WTC11 (cell line): ENCODE measurements around the gene SEPSECS. TPM values are rescaled to one million over a fixed set of nuclear protein-coding genes. Genes with fewer than 3 reads are reported as not detected.

Experiments
- ATAC-seq: fragments of 200-7000 bp; cut with Tn5 transposase; 2 replicates; pipeline ENCODE4 v1.10.0; 2021; ENCODE audit warnings: mild to moderate bottlenecking, moderate library complexity
- Bru-seq: library from RNA; stranded (reverse); fragments of 400-500 nt; gene quantifications from one replicate; lab custom pipeline; 2021; lab: Mats Ljungman, UMichigan
- CTCF ChIA-PET: fragments of 300-600 bp; sonication (Branson Sonifier 250); formaldehyde crosslinking; loops from one replicate; lab custom pipeline; 2021; ENCODE audit warnings: antibody characterized with exemption; lab: Charles Lee
- POLR2A ChIA-PET: fragments of 350-600 bp; sonication (Branson Sonifier 250); formaldehyde crosslinking; loops from one replicate; lab custom pipeline; 2021; ENCODE audit warnings: antibody characterized with exemption; lab: Charles Lee
- DNase-seq: peaks from one replicate; pipeline ENCODE4 v3.0.0; 2021; ENCODE audit warnings: low spot score
- H3K27ac Mint-ChIP-seq: 2 replicates; pipeline ENCODE4 v1.8.0; 2021; ENCODE audit warnings: mixed read lengths
- H3K27me3 Mint-ChIP-seq: 2 replicates; pipeline ENCODE4 v1.8.0; 2021; ENCODE audit warnings: low read depth, mild to moderate bottlenecking, moderate library complexity, mixed read lengths
- H3K36me3 Mint-ChIP-seq: 2 replicates; pipeline ENCODE4 v1.8.0; 2021; ENCODE audit warnings: mixed read lengths
- H3K4me1 Mint-ChIP-seq: 2 replicates; pipeline ENCODE4 v1.8.0; 2022; ENCODE audit warnings: mixed read lengths
- H3K4me3 Mint-ChIP-seq: 2 replicates; pipeline ENCODE4 v1.8.0; 2021; ENCODE audit warnings: mild to moderate bottlenecking, moderate library complexity, mixed read lengths
- H3K9me3 Mint-ChIP-seq: 2 replicates; pipeline ENCODE4 v1.8.0; 2021; ENCODE audit warnings: mixed read lengths
- AR ChIP-seq: fragments of 250-450 bp; sonication (Bioruptor Pico); IDR thresholded peaks from 2 replicates; pipeline ENCODE4 v1.9.0; 2021; ENCODE audit warnings: mild to moderate bottlenecking
- ARID4B ChIP-seq: sonication (generic); formaldehyde crosslinking; IDR thresholded peaks from 2 replicates; pipeline ENCODE4 v1.8.0; 2023; ENCODE audit warnings: missing genetic modification reagents, mild to moderate bottlenecking, borderline replicate concordance
- ATF1 ChIP-seq: sonication (generic); formaldehyde crosslinking; IDR thresholded peaks from 2 replicates; pipeline ENCODE4 v1.8.1; 2023; ENCODE audit warnings: mild to moderate bottlenecking, moderate library complexity, missing genetic modification reagents
- ATF3 ChIP-seq: sonication (generic); formaldehyde crosslinking; conservative IDR thresholded peaks from 2 replicates; pipeline ENCODE4 v1.8.1; 2022; ENCODE audit warnings: mild to moderate bottlenecking, missing genetic modification reagents
- CREB1 ChIP-seq: sonication (generic); formaldehyde crosslinking; IDR thresholded peaks from 2 replicates; pipeline ENCODE4 v1.8.0; 2023; ENCODE audit warnings: mild to moderate bottlenecking, missing genetic modification reagents
- JUN ChIP-seq: sonication (generic); formaldehyde crosslinking; IDR thresholded peaks from 2 replicates; pipeline ENCODE4 v1.8.0; 2023; ENCODE audit warnings: mild to moderate bottlenecking, missing genetic modification reagents
- MXD4 ChIP-seq: fragments of 250-450 bp; sonication (Bioruptor Pico); IDR thresholded peaks from 2 replicates; pipeline ENCODE4 v1.8.0; 2021; ENCODE audit warnings: mild to moderate bottlenecking, moderate library complexity, borderline replicate concordance
- NR2C2 ChIP-seq: sonication (generic); formaldehyde crosslinking; IDR thresholded peaks from 2 replicates; pipeline ENCODE4 v1.8.0; 2022; ENCODE audit warnings: mild to moderate bottlenecking, missing genetic modification reagents
- NR3C1 ChIP-seq: sonication (generic); formaldehyde crosslinking; conservative IDR thresholded peaks from 2 replicates; pipeline ENCODE4 v1.8.1; 2023; ENCODE audit warnings: low read depth, mild to moderate bottlenecking, missing genetic modification reagents
- SMAD4 ChIP-seq: sonication (generic); formaldehyde crosslinking; IDR thresholded peaks from 2 replicates; pipeline ENCODE4 v1.8.0; 2022; ENCODE audit warnings: mild to moderate bottlenecking, missing genetic modification reagents
- TEAD4 ChIP-seq: sonication (generic); formaldehyde crosslinking; IDR thresholded peaks from 2 replicates; pipeline ENCODE4 v1.8.0; 2022; ENCODE audit warnings: mild to moderate bottlenecking, missing genetic modification reagents
- TP53 ChIP-seq: sonication (generic); formaldehyde crosslinking; IDR thresholded peaks from 2 replicates; pipeline ENCODE4 v1.8.1; 2023; ENCODE audit warnings: mild to moderate bottlenecking, missing genetic modification reagents
- ZNF263 ChIP-seq: sonication (generic); formaldehyde crosslinking; IDR thresholded peaks from 2 replicates; pipeline ENCODE4 v1.8.1; 2022; ENCODE audit warnings: low read depth, mild to moderate bottlenecking, moderate library complexity, missing genetic modification reagents
- ZNF317 ChIP-seq: sonication (generic); formaldehyde crosslinking; IDR thresholded peaks from 2 replicates; pipeline ENCODE4 v1.8.1; 2023; ENCODE audit warnings: low read depth, mild to moderate bottlenecking, moderate library complexity, missing genetic modification reagents, borderline replicate concordance
- ZNF532 ChIP-seq: fragments of 250-450 bp; sonication (Bioruptor Pico); IDR thresholded peaks from 2 replicates; pipeline ENCODE4 v1.9.0; 2021; ENCODE audit warnings: mild to moderate bottlenecking, borderline replicate concordance
- ZSCAN18 ChIP-seq: fragments of 250-450 bp; sonication (Bioruptor Pico); IDR thresholded peaks from 2 replicates; pipeline ENCODE4 v2.1.2; 2022; ENCODE audit warnings: mild to moderate bottlenecking, moderate library complexity
- long read RNA-seq, 3 experiments: library from RNA in 1 of 3; library from capped mRNA in 1 of 3; library from polyadenylated mRNA in 1 of 3; unstranded in 2 of 3; stranded (forward) in 1 of 3; transcript quantifications; one replicate each; pipeline ENCODE4 v2.0.0, GENCODE V29; 2021
- total RNA-seq: library from RNA; stranded (reverse); gene quantifications from 3 replicates; pipeline ENCODE4 v1.2.3, GENCODE V29; 2021

SEPSECS gene
- 4.6 to 7.0 TPM (median 6.2 TPM) in 3 replicates for total RNA-seq
- percentile 63 among the genes with signal in this experiment for Bru-seq, nascent RNA
- long read RNA-seq, experiment 1, full-length matches to known transcripts: 14 of 26 reads
- long read RNA-seq, experiment 1, partial matches to known transcripts: 5 of 26 reads
- long read RNA-seq, experiment 1, other reads (novel, unspliced or antisense): 7 of 26 reads
- long read RNA-seq, experiment 2, full-length matches to known transcripts: 3 of 11 reads
- long read RNA-seq, experiment 2, partial matches to known transcripts: 2 of 11 reads
- long read RNA-seq, experiment 2, other reads (novel, unspliced or antisense): 6 of 11 reads
- long read RNA-seq, experiment 3, full-length matches to known transcripts: 2 of 4 reads
- long read RNA-seq, experiment 3, partial matches to known transcripts: 1 of 4 reads
- long read RNA-seq, experiment 3, other reads (novel, unspliced or antisense): 1 of 4 reads

GRCh38 chr4:25159837-25160713 is at the start of gene SEPSECS:
Gene SEPSECS, minus strand, starts transcription at chr4:25160449. Its CDS starts 80 bp downstream, at chr4:25160369.
- no peaks in the 10 kb centered on the region for H3K27me3 Mint-ChIP-seq
- H3K4me1 Mint-ChIP-seq: peaks cover 25% of the 10 kb centered on the region
- H3K9me3 Mint-ChIP-seq: no peaks in the 10 kb centered on the region
- H3K36me3 Mint-ChIP-seq: no peaks in the 10 kb centered on the region
- DNase-seq (peak; percentile 87), ATAC-seq (peak; percentile 81)
- ChIA-PET POLR2A (interaction anchor here (0.8 to 1.0 kb wide), 2 partner anchors 74 to 152 kb away, joined by 3 to 4 read pairs; partner anchors contain the start of gene ZCCHC4), CTCF (interaction anchor here (0.7 to 2.9 kb wide), 6 partner anchors 16 to 207 kb away, joined by 3 to 22 read pairs (median 4); partner anchors contain the start of gene ZCCHC4)
- peak within 1 kb of the TSS; percentile 87 for H3K27ac Mint-ChIP-seq
- peak within 1 kb of the TSS; percentile 88 for H3K4me3 Mint-ChIP-seq
- TF ChIP-seq MXD4 (CRISPR knock-in tag) (no peak), ZNF263 (0 out of 2 replicates have a peak, but pooled peaks have one; percentile 18), JUN (no peak), CREB1 (CRISPR knock-in tag) (no peak), ZNF532 (no peak), NR3C1 (CRISPR knock-in tag) (no peak), NR2C2 (CRISPR knock-in tag) (no peak), ARID4B (CRISPR knock-in tag) (peak; percentile 27; the same call in 1 of the 2 replicates), ZSCAN18 (no peak), ZNF317 (CRISPR knock-in tag) (no peak), AR (no peak), TP53 (CRISPR knock-in tag) (peak; percentile 74; the same call in 1 of the 2 replicates), ATF3 (CRISPR knock-in tag) (no peak), TEAD4 (CRISPR knock-in tag) (no peak), ATF1 (CRISPR knock-in tag) (no peak), SMAD4 (CRISPR knock-in tag) (no peak)
